H1 (cell line): ENCODE results near the gene ASB6. TPM values are rescaled to one million over a fixed set of nuclear protein-coding genes. Genes with fewer than 3 reads are reported as not detected.

Source experiments
- CTCF ChIA-PET: fragments of 300-600 bp; sonication (Branson Sonifier 250); formaldehyde crosslinking; loops from one replicate; lab custom pipeline; 2021; ENCODE audit not compliant: partially characterized antibody; lab: Charles Lee
- POLR2A ChIA-PET: fragments of 300-600 bp; sonication (Branson Sonifier 250); formaldehyde crosslinking; loops from one replicate; lab custom pipeline; 2021; ENCODE audit warnings: inconsistent platforms; ENCODE audit not compliant: partially characterized antibody; lab: Charles Lee
- DNase-seq, 2 experiments: peaks; one replicate each; pipeline versions ENCODE4 v3.0.0 to v3.0.0-alpha.2; 2010 to 2022; ENCODE audit warnings: low spot score in 2 of 2, low read depth in 1 of 2, mixed read lengths in 1 of 2
- FAIRE-seq: peaks from 2 replicates; lab custom pipeline; 2011; peaks lifted over from hg19 to GRCh38; lab: Jason Lieb, UNC
- H2AFZ ChIP-seq: 2 replicates; pipeline ENCODE4 v1.8.1; 2012; ENCODE audit warnings: low read length, inconsistent platforms
- H2AK5ac ChIP-seq: 2 replicates; pipeline ENCODE4 v1.6.1; 2013; ENCODE audit warnings: low read depth, low read length
- H2BK120ac ChIP-seq: replicated peaks from 2 replicates; pipeline ENCODE3; 2013; ENCODE audit warnings: low read depth, low read length, inconsistent platforms
- H2BK12ac ChIP-seq: 2 replicates; pipeline ENCODE4 v1.6.1; 2013; ENCODE audit warnings: low read depth, low read length
- H2BK15ac ChIP-seq: 2 replicates; pipeline ENCODE4 v1.6.1; 2013; ENCODE audit warnings: low read length
- H2BK20ac ChIP-seq: 2 replicates; pipeline ENCODE4 v1.6.1; 2013; ENCODE audit warnings: low read length
- H2BK5ac ChIP-seq: 2 replicates; pipeline ENCODE4 v1.6.1; 2013; ENCODE audit warnings: low read depth, low read length
- H3K14ac ChIP-seq: 2 replicates; pipeline ENCODE4 v1.6.1; 2013; ENCODE audit warnings: inconsistent platforms; ENCODE audit not compliant: insufficient read length
- H3K18ac ChIP-seq: 2 replicates; pipeline ENCODE4 v1.6.1; 2013; ENCODE audit warnings: low read length; ENCODE audit errors: extremely low read depth
- H3K23ac ChIP-seq: 2 replicates; pipeline ENCODE4 v1.6.1; 2013; ENCODE audit warnings: inconsistent platforms; ENCODE audit not compliant: insufficient read length
- H3K23me2 ChIP-seq: 2 replicates; pipeline ENCODE4 v1.6.1; 2013; ENCODE audit warnings: low read depth, low read length
- H3K27ac ChIP-seq: 2 replicates; pipeline ENCODE4 v1.6.1; 2011; ENCODE audit warnings: low read depth, low read length, inconsistent platforms
- H3K27me3 ChIP-seq, 4 experiments: replicated peaks in 1 of 4; 1 replicate in 1 of 4; 2 replicates in 3 of 4; pipeline versions ENCODE4 v1.6.1 to v1.8.1; 2011 to 2013; ENCODE audit warnings: low read length in 3 of 4, mild to moderate bottlenecking in 3 of 4, inconsistent platforms in 2 of 4, mixed read lengths in 2 of 4, moderate library complexity in 1 of 4; ENCODE audit not compliant: control insufficient read depth in 3 of 4, insufficient read depth in 3 of 4; ENCODE audit errors: extremely low read depth in 1 of 4
- H3K36me3 ChIP-seq, 4 experiments: 2 replicates each; pipeline versions ENCODE4 v1.6.1 to v1.8.1; 2011 to 2013; ENCODE audit warnings: mild to moderate bottlenecking in 4 of 4, low read length in 3 of 4, moderate library complexity in 2 of 4, control low read depth in 1 of 4, inconsistent platforms in 1 of 4; ENCODE audit not compliant: insufficient read depth in 4 of 4, control insufficient read depth in 2 of 4
- H3K4ac ChIP-seq: replicated peaks from 2 replicates; pipeline ENCODE3; 2013; ENCODE audit warnings: low read length, low read depth, mixed read lengths, inconsistent platforms; ENCODE audit not compliant: insufficient read length
- H3K4me1 ChIP-seq, 4 experiments: replicated peaks in 1 of 4; 1 replicate in 1 of 4; 2 replicates in 3 of 4; pipeline versions ENCODE4 v1.6.1 to v1.8.1; 2011 to 2013; ENCODE audit warnings: low read length in 3 of 4, inconsistent platforms in 2 of 4, mixed read lengths in 1 of 4; ENCODE audit not compliant: insufficient read depth in 4 of 4, control insufficient read depth in 3 of 4
- H3K4me2 ChIP-seq, 2 experiments: 2 replicates each; pipeline versions ENCODE4 v1.6.1 to v1.8.1; 2011 to 2013; ENCODE audit warnings: low read depth in 2 of 2, low read length in 2 of 2, control low read depth in 1 of 2, inconsistent platforms in 1 of 2, mild to moderate bottlenecking in 1 of 2; ENCODE audit not compliant: insufficient read depth in 1 of 2
- H3K4me3 ChIP-seq, 4 experiments: fragments of 200-600, 300-600 bp in 1 of 4; sonication (generic), shearing (Covaris generic), sonication (Bioruptor Twin) in 1 of 4; 2 replicates each; pipeline versions ENCODE4 v1.5.1 to v1.8.1; 2011 to 2016; ENCODE audit warnings: low read length in 4 of 4, low read depth in 3 of 4, control low read depth in 2 of 4, inconsistent platforms in 2 of 4, mild to moderate bottlenecking in 2 of 4, mixed read lengths in 1 of 4, moderate library complexity in 1 of 4; ENCODE audit not compliant: insufficient read depth in 2 of 4; ENCODE audit errors: extremely low read depth in 1 of 4
- H3K56ac ChIP-seq: replicated peaks from 2 replicates; pipeline ENCODE3; 2013; ENCODE audit warnings: low read depth, mild to moderate bottlenecking, mixed read lengths, low read length, inconsistent platforms; ENCODE audit not compliant: insufficient read length
- H3K79me1 ChIP-seq: 2 replicates; pipeline ENCODE4 v1.6.1; 2013; ENCODE audit warnings: low read depth, low read length, control low read depth
- H3K79me2 ChIP-seq, 2 experiments: 2 replicates each; pipeline versions ENCODE4 v1.6.1 to v1.8.1; 2012 to 2013; ENCODE audit warnings: low read length in 2 of 2, mild to moderate bottlenecking in 2 of 2, inconsistent platforms in 1 of 2; ENCODE audit not compliant: insufficient read depth in 2 of 2, control insufficient read depth in 1 of 2
- H3K9ac ChIP-seq, 4 experiments: replicated peaks in 1 of 4; 1 replicate in 1 of 4; 2 replicates in 3 of 4; pipeline versions ENCODE4 v1.6.1 to v1.8.1; 2011 to 2013; ENCODE audit warnings: low read depth in 3 of 4, low read length in 3 of 4, control low read depth in 2 of 4, mild to moderate bottlenecking in 2 of 4, moderate library complexity in 2 of 4, inconsistent platforms in 1 of 4; ENCODE audit errors: extremely low read depth in 1 of 4
- H3K9me3 ChIP-seq, 2 experiments: 2 replicates each; pipeline versions ENCODE4 v1.6.1 to v1.8.1; 2012 to 2013; ENCODE audit warnings: mild to moderate bottlenecking in 2 of 2, moderate library complexity in 2 of 2, control low read depth in 1 of 2, inconsistent platforms in 1 of 2, low read depth in 1 of 2, low read length in 1 of 2, mixed read lengths in 1 of 2; ENCODE audit not compliant: insufficient read depth in 2 of 2
- H4K20me1 ChIP-seq, 2 experiments: replicated peaks in 1 of 2; 2 replicates each; pipeline versions ENCODE3 to v1.8.1; 2011 to 2013; ENCODE audit warnings: inconsistent platforms in 2 of 2, low read length in 2 of 2, mild to moderate bottlenecking in 1 of 2; ENCODE audit not compliant: insufficient read depth in 2 of 2, control insufficient read depth in 1 of 2
- H4K5ac ChIP-seq: 2 replicates; pipeline ENCODE4 v1.6.1; 2013; ENCODE audit warnings: low read length, low read depth, mixed read lengths, inconsistent platforms; ENCODE audit not compliant: insufficient read length
- H4K8ac ChIP-seq: 2 replicates; pipeline ENCODE4 v1.8.0; 2013; ENCODE audit warnings: mild to moderate bottlenecking, moderate library complexity, low read length, inconsistent platforms; ENCODE audit not compliant: insufficient read depth; ENCODE audit errors: extremely low read depth
- H4K91ac ChIP-seq: replicated peaks from 2 replicates; pipeline ENCODE3; 2013; ENCODE audit warnings: low read length, mixed read lengths, inconsistent platforms; ENCODE audit not compliant: insufficient read length
- SAP30 ChIP-seq: fragments of 300-600 bp; sonication (generic); IDR thresholded peaks from 2 replicates; pipeline ENCODE4 v1.7.1; 2012; ENCODE audit warnings: low read length, moderate library complexity, mild to moderate bottlenecking, inconsistent platforms; ENCODE audit not compliant: insufficient read depth, insufficient replicate concordance
- TAF7 ChIP-seq: optimal IDR thresholded peaks from 2 replicates; pipeline ENCODE3; 2011; ENCODE audit warnings: low read depth, mild to moderate bottlenecking, inconsistent platforms, low read length, moderate library complexity, borderline replicate concordance
- WGBS, 2 experiments: shearing (Covaris generic) in 1 of 2; methylation state at CpG; one replicate each; pipeline versions ENCODE4 v1.1.6 to v1.1.7; 2013 to 2015; ENCODE audit warnings: low lambda C conversion rate in 2 of 2, mixed read lengths in 2 of 2, inconsistent platforms in 1 of 2, low coverage in 1 of 2, missing lambda C conversion rate in 1 of 2; ENCODE audit not compliant: insufficient replicate concordance in 2 of 2, insufficient coverage in 1 of 2, insufficient read length in 1 of 2; ENCODE audit errors: extremely low coverage in 1 of 2, missing lambda C conversion rate in 1 of 2; 5-methylcytosine and 5-hydroxymethylcytosine counted together
- polyA plus RNA-seq, 7 experiments: library from polyadenylated mRNA; depleted of rRNA in 3 of 7; stranded (reverse) in 5 of 7; unstranded in 2 of 7; fragments of >200 nt in 5 of 7; fragments of 200-250 nt in 2 of 7; gene quantifications; 1 replicate in 5 of 7; 2 replicates in 1 of 7; 4 replicates in 1 of 7; pipeline versions ENCODE4 v1.2.1 to v1.2.3, GENCODE V29; 2011 to 2013; ENCODE audit warnings: missing spikeins in 2 of 7, mixed read lengths in 2 of 7
- total RNA-seq: library from RNA; stranded (reverse); fragmentation: NEBNext Ultra II Directional; extraction: Animal tissue kit (Norgen Biotek cat#: 25700); gene quantifications from 2 replicates; pipeline ENCODE4 v1.2.1, GENCODE V29; 2021
- TF ChIP-seq, protein P1 (sequence below): IDR thresholded peaks from 2 replicates; pipeline ENCODE4 v1.6.1; 2012; ENCODE audit warnings: low read length, inconsistent platforms

ASB6 gene
- total and polyA plus RNA-seq, 2 of the 8 experiments (the other 6 are each of a cell fraction or from before 2014, with no cell fraction given) = 14.0 to 17.3 TPM

DNA sequence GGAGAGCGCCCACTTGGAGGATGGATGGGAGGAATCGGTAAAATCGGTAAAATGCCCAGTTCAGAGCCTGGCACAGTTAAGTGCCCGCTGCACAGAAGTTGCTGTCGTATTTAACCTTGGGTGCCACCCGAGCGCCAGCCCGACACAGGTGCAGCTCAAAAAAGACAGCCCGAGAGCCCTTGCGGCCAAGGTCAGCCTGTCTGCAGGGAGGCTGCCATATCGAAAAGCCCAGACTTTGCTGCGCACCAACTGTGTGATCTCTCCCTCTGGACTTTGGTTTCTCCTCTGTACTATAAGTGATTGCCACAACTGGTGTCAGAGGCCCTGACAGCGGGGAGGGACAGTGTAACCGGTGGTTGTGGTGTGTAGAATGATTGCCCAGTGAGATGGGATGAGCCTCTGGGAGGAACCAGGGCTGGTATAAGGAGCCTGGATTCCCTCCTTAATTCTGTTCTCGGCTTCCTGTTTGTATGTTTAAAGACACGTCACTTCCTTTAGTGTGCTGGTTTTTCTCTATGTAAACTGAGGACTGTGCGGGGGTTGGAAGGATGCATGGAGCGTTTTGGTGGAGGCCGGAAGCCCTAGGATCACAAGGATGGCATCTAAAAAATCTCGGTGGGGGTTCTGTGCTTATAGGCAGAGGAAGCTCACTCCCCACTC lies 15.2 kb downstream of the ASB6 start:
- no peak for FAIRE-seq
- no peak for DNase-seq
- Histone ChIP-seq H3K79me1 (peaks cover 32% of the 10 kb centered on the region), H4K91ac (no peak overlapping the region), H3K23me2 (peaks cover 11% of the 10 kb centered on the region), H3K18ac (peak overlapping the region; percentile 71; the same call in 1 of the 2 replicates), H3K4ac (no peak overlapping the region), H3K4me1 (peaks cover 10 to 19% (median 13%) of the 10 kb centered on the region in 4 experiments), H3K36me3 (peaks cover 0 to 5% (median 0%) of the 10 kb centered on the region in 4 experiments; a peak in 2 of 8 replicates), H3K4me3 (peak overlapping the region; percentile 78 to 92 (median 83)), H2AK5ac (no peak overlapping the region; the same call in 1 of the 2 replicates), H3K23ac (no peak overlapping the region), H3K14ac (no peak overlapping the region), H3K56ac (peak overlapping the region; percentile 32), H2AFZ (no peak overlapping the region), H2BK20ac (no peak overlapping the region), H2BK120ac (no peak overlapping the region), H4K20me1 (peaks cover 41 to 51% of the 10 kb centered on the region in 2 experiments), H3K9me3 (no peaks in the 10 kb centered on the region), H3K4me2 (peak overlapping the region; percentile 94 to 99), H2BK15ac (no peak overlapping the region), H2BK12ac (0 out of 2 replicates have a peak overlapping the region, but pooled peaks have one; percentile 75), H3K9ac (peak overlapping the region; percentile 80 to 85 (median 82)), H2BK5ac (peak overlapping the region; percentile 88), H3K79me2 (peaks cover 52 to 58% of the 10 kb centered on the region in 2 experiments), H4K8ac (no peak overlapping the region; the same call in 1 of the 2 replicates), H3K27me3 (peaks cover 0 to 3% (median 2%) of the 10 kb centered on the region in 4 experiments; a peak in 2 of 7 replicates), H4K5ac (no peak overlapping the region), H3K27ac (peak overlapping the region; percentile 88)
- ChIA-PET POLR2A (interaction anchor here (0.5 to 8.4 kb wide), 5 partner anchors 12 to 681 kb away, joined by 3 to 95 read pairs (median 3); partner anchors contain the start of gene ASB6), CTCF (interaction anchor here (0.8 to 8.1 kb wide), 10 partner anchors 12 to 495 kb away, joined by 3 to 104 read pairs (median 30); no protein-coding TSS in a partner anchor)
- WGBS, 2 experiments = 17% methylated on average over 20 of the region's 20 CpGs; no CpG with 5 or more reads in 1 of the 2 experiments
- TF ChIP-seq SAP30 (peak; percentile 9), TAF7 (no peak)
- TF ChIP-seq, protein P1, sequence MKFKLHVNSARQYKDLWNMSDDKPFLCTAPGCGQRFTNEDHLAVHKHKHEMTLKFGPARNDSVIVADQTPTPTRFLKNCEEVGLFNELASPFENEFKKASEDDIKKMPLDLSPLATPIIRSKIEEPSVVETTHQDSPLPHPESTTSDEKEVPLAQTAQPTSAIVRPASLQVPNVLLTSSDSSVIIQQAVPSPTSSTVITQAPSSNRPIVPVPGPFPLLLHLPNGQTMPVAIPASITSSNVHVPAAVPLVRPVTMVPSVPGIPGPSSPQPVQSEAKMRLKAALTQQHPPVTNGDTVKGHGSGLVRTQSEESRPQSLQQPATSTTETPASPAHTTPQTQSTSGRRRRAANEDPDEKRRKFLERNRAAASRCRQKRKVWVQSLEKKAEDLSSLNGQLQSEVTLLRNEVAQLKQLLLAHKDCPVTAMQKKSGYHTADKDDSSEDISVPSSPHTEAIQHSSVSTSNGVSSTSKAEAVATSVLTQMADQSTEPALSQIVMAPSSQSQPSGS = no peak
